ENCODE measurements around the gene FBXO28. TPM values are rescaled to one million over a fixed set of nuclear protein-coding genes. Genes with fewer than 3 reads are reported as not detected.
"Not testable (repeated sequence)": the region's sequence is repeated elsewhere in the genome, so short reads cannot be mapped to it uniquely, and the experiment has no call there.

FBXO28 gene, protein sequence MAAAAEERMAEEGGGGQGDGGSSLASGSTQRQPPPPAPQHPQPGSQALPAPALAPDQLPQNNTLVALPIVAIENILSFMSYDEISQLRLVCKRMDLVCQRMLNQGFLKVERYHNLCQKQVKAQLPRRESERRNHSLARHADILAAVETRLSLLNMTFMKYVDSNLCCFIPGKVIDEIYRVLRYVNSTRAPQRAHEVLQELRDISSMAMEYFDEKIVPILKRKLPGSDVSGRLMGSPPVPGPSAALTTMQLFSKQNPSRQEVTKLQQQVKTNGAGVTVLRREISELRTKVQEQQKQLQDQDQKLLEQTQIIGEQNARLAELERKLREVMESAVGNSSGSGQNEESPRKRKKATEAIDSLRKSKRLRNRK
- 10 to 100 TPM; 25.5 to 30.6 TPM for total RNA-seq

DNA sequence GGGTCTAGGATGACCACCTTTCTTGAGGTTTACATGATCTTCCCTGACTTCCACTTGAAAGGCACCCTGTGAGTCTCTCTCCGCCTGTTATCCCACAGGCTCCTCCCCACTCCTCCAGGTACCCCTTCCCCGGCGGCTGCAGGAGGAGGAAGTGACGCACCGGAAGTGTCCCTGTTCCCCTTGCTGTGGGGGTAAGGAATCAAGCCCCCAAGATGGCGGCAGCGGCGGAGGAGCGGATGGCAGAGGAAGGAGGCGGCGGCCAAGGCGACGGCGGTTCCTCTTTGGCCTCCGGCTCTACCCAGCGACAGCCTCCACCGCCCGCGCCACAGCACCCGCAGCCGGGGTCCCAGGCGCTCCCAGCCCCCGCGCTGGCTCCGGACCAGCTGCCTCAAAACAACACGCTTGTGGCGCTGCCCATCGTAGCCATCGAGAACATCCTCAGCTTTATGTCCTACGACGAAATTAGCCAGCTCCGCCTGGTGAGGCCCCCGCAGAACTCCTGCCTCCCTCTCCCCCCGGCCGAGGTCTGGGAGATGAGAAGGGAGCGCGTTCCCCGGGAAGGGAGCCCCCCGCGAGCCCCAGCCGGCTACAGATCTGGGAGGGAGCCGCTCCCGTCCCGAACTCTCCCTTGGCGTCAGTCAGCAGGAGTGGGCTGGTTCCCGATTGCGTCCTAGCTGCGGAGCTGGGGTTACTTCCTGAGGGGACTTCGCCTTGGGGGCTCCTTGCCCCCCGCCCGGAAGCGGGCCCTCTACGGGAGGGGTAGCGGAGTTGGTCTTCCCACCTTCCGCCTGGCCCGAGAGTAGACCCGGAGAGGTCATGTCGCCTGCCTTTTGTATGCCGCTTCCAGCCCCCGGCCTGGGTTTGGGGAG lies at the start of gene FBXO28:
FBXO28 (plus strand) TSS at position 194 of the 869 bp plus-strand sequence; CDS start at position 213, 19 bp downstream.
- H3K27me3 Mint-ChIP-seq = peaks cover 9% of the 10 kb centered on the region
- H3K4me1 Mint-ChIP-seq = peaks cover 31% of the 10 kb centered on the region
- DNase-seq = peak; percentile 94
- POLR2A ChIA-PET = interaction anchor here (1.0 to 2.2 kb wide), 4 partner anchors 69 to 316 kb away, joined by 4 to 9 read pairs (median 7); partner anchors contain the start of genes DEGS1 and NVL
- no peaks in the 10 kb centered on the region for H3K9me3 Mint-ChIP-seq
- CTCF ChIA-PET = interaction anchor here (0.8 to 5.2 kb wide), 4 partner anchors 69 to 344 kb away, joined by 3 to 42 read pairs (median 4); partner anchors contain the start of gene DEGS1
- H3K4me3 Mint-ChIP-seq = peak within 1 kb of the TSS; percentile 90
- H3K36me3 Mint-ChIP-seq (ENCODE audit: low read depth) = peaks cover 7% of the 10 kb centered on the region
- peak within 1 kb of the TSS; percentile 89 for H3K27ac Mint-ChIP-seq

DNA sequence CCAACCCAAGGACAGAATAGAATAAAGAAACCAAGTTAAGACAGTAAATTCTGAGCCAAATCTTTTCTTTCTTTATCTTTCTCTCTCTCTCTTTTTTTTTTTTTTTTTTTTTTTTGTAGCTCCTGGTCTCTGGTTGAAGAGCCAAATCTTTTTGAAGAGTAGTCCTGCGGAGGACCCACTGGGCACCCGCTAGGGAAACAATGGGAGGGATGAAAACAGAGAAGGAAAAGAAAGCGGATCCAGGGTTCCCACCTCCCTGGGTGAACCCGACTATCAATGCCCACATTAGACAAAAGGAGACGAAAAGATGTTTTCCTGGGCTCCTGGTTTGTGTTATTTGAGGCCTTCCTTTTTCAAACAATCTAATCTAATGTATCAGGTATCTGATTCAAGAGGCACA lies 49.8 kb upstream of the FBXO28 start:
- no peak for DNase-seq
- peaks cover 2% of the 10 kb centered on the region for H3K27me3 Mint-ChIP-seq
- H3K9me3 Mint-ChIP-seq = no peaks in the 10 kb centered on the region
- CTCF ChIA-PET = interaction anchor here (2.0 kb wide), 2 partner anchors 13 to 43 kb away, joined by 5 to 7 read pairs; no protein-coding TSS in a partner anchor
- no peak overlapping the region for H3K4me3 Mint-ChIP-seq
- peaks cover 12% of the 10 kb centered on the region for H3K4me1 Mint-ChIP-seq
- POLR2A ChIA-PET = interaction anchor here (1.0 kb wide), 1 partner anchor 13 kb away, joined by 3 read pairs; no protein-coding TSS in a partner anchor
- H3K36me3 Mint-ChIP-seq (ENCODE audit: low read depth) = no peaks in the 10 kb centered on the region
- H3K27ac Mint-ChIP-seq = no peak overlapping the region

DNA sequence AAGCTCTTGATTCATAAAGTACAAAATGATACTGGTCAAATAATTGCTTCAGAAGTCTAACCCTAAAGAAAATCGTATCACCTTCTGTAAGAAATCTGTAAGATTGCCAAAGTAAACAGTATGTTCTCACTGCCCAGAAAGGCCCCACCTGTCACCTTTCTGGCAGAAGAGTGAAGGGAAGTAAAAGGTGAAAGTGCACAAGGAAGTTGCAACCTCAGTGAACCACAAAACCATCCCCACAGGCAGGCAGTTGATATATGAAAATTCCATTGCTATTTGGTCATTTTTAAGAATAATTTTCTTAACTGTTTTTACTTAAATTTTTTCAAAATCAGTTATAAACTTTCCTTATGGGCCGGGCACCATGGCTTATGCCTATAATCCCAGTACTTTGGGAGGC lies 48.5 kb upstream of the FBXO28 start:
- ChIA-PET CTCF (interaction anchor here (1.1 to 2.0 kb wide), 2 partner anchors 14 to 42 kb away, joined by 4 to 5 read pairs; no protein-coding TSS in a partner anchor), POLR2A (interaction anchor here (0.9 kb wide), 1 partner anchor 15 kb away, joined by 3 read pairs; no protein-coding TSS in a partner anchor)
- H3K9me3 Mint-ChIP-seq = no peaks in the 10 kb centered on the region
- H3K27me3 Mint-ChIP-seq = peaks cover 2% of the 10 kb centered on the region
- DNase-seq = no peak
- H3K4me1 Mint-ChIP-seq = peaks cover 12% of the 10 kb centered on the region
- H3K4me3 Mint-ChIP-seq = no peak overlapping the region
- no peak overlapping the region for H3K27ac Mint-ChIP-seq
- H3K36me3 Mint-ChIP-seq (ENCODE audit: low read depth) = no peaks in the 10 kb centered on the region

DNA sequence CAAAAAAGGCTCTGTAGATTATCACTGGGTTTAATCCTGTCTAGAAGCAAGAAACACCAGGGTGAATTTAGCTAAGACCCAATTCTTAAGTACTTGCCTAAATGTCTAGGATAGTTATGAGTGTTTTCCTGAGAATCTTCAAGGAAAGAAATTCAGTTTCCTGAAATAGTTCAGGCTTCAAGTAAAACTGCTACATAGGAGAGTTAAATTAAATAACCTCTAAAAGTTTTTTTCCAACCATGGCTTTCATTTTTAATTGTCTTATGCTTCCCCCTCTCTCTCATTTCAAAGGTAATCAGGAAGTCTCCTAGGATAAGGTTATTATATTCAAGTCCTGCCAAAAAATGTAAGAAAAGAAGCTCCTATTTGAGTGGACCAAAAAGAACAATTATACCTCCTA lies 46.7 kb upstream of the FBXO28 start:
- Mint-ChIP-seq H3K9me3 (no peaks in the 10 kb centered on the region), H3K4me3 (no peak overlapping the region), H3K27ac (no peak overlapping the region), H3K27me3 (peaks cover 6% of the 10 kb centered on the region), H3K4me1 (peaks cover 12% of the 10 kb centered on the region), H3K36me3 (ENCODE audit: low read depth) (no peaks in the 10 kb centered on the region)
- no peak for DNase-seq
- ChIA-PET POLR2A (interaction anchor here (0.9 kb wide), 1 partner anchor 9 kb away, joined by 3 read pairs; no protein-coding TSS in a partner anchor), CTCF (interaction anchor here (0.6 to 2.8 kb wide), 4 partner anchors 16 to 371 kb away, joined by 3 to 15 read pairs (median 3); no protein-coding TSS in a partner anchor)

DNA sequence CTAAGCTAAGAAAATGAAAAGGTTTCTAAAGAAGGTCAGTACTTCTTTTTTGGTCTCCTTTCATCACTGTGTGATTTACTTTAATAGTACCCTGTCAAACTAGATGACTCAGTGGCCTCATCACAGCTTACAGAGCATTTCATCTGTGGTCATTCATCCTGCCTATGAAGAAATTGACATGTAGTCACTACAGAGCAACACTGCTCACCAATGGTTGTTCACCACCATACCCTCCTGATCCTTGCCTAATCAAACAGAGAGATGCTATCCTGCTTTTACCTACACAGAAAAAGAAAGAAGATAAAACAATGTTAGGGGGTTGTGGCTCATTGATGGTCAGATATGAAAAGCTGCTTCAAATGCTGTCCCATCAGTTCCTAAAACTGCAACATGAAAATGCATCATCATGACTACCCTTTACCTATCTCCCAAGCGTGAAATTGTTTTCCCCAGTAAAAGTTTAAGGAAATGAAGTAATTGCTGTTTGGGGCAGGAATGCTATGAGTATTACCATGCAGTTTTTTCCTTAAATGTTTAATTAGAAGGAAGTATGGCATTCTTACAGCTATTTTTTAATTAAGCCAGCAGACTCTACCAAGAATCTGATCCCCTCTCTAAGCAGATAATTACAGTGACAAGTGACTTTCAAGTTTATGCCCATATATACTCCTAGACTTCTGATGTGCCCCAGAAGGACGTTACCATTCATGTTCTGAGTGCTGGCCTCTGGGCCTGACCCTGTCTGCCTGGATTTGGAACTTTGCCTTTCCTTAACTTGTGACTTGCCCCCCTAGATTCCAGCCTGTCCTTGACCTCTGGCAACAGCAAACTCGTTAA lies 46.1 kb upstream of the FBXO28 start:
- Mint-ChIP-seq H3K27me3 (peaks cover 10% of the 10 kb centered on the region), H3K9me3 (no peaks in the 10 kb centered on the region), H3K27ac (no peak overlapping the region), H3K4me1 (peaks cover 12% of the 10 kb centered on the region), H3K4me3 (no peak overlapping the region), H3K36me3 (ENCODE audit: low read depth) (no peaks in the 10 kb centered on the region)
- no peak for DNase-seq
- CTCF ChIA-PET = interaction anchor here (0.6 to 2.8 kb wide), 4 partner anchors 16 to 372 kb away, joined by 3 to 15 read pairs (median 3); no protein-coding TSS in a partner anchor
- POLR2A ChIA-PET = interaction anchor here (0.9 kb wide), 1 partner anchor 9 kb away, joined by 3 read pairs; no protein-coding TSS in a partner anchor

DNA sequence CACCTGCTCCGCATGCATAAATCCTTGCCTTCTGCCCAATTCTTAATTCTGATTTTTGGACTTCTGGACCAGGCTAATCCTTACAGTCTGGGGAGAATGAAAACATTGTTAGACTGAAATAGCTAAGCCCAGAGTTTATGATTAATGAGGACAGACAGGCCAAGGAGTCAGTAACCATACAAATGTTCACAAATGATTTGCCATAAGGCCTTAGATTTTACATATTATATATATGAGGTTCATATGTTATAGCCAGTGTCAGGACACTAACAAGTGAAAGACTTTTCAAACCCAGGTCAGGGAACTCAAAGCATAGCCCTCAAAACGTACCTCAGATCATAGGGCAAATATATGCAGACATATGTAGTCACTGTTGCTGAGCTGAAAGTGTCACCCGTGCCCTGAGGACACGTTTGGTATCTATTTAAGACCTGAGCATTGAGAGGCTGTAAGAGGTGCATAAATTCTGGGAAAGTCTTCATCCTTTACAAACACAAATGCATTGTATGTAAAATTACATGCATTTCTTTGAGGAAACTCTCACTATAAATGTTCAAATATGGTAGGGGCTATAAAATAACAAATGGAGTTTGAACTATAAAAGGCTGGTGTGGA lies 45.3 kb upstream of the FBXO28 start:
- Mint-ChIP-seq H3K4me1 (peaks cover 12% of the 10 kb centered on the region), H3K36me3 (ENCODE audit: low read depth) (no peaks in the 10 kb centered on the region), H3K9me3 (no peaks in the 10 kb centered on the region), H3K27me3 (peaks cover 14% of the 10 kb centered on the region), H3K27ac (no peak overlapping the region), H3K4me3 (no peak overlapping the region)
- no peak for DNase-seq
- CTCF ChIA-PET = interaction anchor here (1.6 to 2.8 kb wide), 2 partner anchors 17 to 19 kb away, joined by 3 to 15 read pairs; no protein-coding TSS in a partner anchor
- POLR2A ChIA-PET = no interaction called here

DNA sequence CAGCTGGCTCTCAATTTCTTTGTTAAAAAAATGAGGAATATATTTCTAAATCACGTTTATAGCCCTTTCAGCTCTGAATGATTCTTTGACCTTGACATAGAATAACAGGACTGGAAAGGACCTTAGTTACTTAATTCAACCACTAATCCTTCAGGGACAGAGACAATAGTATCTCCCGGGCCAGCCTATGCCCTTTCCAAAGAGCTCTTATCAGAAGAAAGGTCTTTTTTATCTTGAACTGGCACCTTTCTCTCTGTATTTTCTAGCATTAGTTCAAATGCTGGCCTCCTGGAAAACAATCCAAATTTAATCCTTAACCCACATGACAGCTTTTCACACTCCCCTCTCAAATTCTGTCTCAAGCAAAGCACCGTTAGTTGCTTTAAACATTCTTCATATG lies 44.8 kb upstream of the FBXO28 start:
- no peak overlapping the region for H3K27ac Mint-ChIP-seq
- H3K4me1 Mint-ChIP-seq = peaks cover 12% of the 10 kb centered on the region
- CTCF ChIA-PET = interaction anchor here (2.8 kb wide), 1 partner anchor 18 kb away, joined by 15 read pairs; no protein-coding TSS in a partner anchor
- POLR2A ChIA-PET = no interaction called here
- DNase-seq = no peak
- H3K27me3 Mint-ChIP-seq = peaks cover 12% of the 10 kb centered on the region
- no peaks in the 10 kb centered on the region for H3K9me3 Mint-ChIP-seq
- no peaks in the 10 kb centered on the region for H3K36me3 Mint-ChIP-seq (ENCODE audit: low read depth)
- H3K4me3 Mint-ChIP-seq = no peak overlapping the region

DNA sequence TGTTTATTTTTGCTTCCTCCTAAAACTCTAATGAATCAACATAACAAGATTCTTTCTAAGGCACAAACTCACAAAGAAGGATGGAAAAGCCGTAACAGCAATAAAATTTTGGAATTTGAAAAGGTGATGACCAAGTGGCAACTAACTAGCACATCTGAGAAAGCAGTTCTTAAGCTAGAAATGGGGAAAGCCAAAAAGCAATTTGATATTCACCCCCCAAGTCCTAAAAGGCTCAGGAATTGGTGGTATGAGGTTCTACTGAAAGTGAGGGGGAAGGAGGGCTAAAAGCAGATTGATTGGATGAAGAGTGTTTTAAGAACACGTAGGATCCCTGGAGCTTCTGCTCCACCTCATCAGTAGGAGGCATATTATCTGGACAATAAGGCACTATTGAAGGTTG lies 43.4 kb upstream of the FBXO28 start:
- Mint-ChIP-seq H3K36me3 (ENCODE audit: low read depth) (no peaks in the 10 kb centered on the region), H3K9me3 (no peaks in the 10 kb centered on the region), H3K4me3 (no peak overlapping the region), H3K4me1 (peaks cover 6% of the 10 kb centered on the region), H3K27ac (no peak overlapping the region), H3K27me3 (peaks cover 12% of the 10 kb centered on the region)
- ChIA-PET CTCF (no interaction called here), POLR2A (no interaction called here)
- no peak for DNase-seq

DNA sequence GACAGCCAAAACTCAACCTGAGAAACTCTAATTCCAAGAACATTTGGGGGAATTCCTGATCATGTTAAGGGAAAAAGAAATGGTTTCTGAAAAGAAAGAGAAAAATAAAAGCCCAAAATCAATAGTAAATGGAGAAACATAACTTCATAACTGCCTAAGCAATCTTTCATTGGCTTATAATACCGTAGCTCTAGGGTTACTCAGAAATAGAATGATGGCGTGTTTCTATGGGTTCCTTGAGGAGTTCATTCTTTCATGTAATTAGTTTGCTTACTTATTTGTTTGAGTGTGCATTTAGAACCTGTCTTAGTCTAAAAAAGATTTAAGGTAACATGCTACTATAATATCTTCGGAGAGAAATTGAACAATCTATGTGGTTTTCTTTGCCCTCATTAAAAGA lies 37.5 kb upstream of the FBXO28 start:
- Mint-ChIP-seq H3K4me3 (no peak overlapping the region), H3K9me3 (no peaks in the 10 kb centered on the region), H3K4me1 (peaks cover 4% of the 10 kb centered on the region), H3K27ac (no peak overlapping the region), H3K36me3 (ENCODE audit: low read depth) (no peaks in the 10 kb centered on the region), H3K27me3 (peaks cover 16% of the 10 kb centered on the region)
- no peak for DNase-seq
- ChIA-PET CTCF (interaction anchor here (1.3 kb wide), 1 partner anchor 33 kb away, joined by 3 read pairs; no protein-coding TSS in a partner anchor), POLR2A (no interaction called here)

DNA sequence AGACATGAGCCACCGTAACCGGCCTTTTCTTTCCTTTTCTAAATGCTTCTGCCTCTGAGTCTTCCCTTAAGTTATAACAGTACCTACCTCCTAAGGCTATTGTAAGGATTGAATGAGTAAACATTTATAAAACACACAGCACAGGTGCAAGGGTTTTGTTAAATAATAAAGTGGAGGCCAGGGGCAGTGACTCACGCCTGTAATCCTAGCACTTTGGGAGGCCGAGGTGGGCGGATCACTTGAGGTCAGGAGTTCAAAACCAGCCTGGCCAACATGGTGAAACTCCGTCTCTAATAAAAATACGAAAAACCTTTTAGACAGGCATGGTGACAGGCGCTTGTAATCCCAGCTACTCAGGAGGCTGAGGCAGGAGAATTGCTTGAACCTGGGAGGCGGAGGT lies 34.3 kb upstream of the FBXO28 start:
- POLR2A ChIA-PET; CTCF ChIA-PET; H3K36me3 Mint-ChIP-seq (ENCODE audit: low read depth); H3K9me3 Mint-ChIP-seq; H3K4me3 Mint-ChIP-seq; H3K27me3 Mint-ChIP-seq; DNase-seq; H3K4me1 Mint-ChIP-seq; H3K27ac Mint-ChIP-seq: not testable (repeated sequence)

DNA sequence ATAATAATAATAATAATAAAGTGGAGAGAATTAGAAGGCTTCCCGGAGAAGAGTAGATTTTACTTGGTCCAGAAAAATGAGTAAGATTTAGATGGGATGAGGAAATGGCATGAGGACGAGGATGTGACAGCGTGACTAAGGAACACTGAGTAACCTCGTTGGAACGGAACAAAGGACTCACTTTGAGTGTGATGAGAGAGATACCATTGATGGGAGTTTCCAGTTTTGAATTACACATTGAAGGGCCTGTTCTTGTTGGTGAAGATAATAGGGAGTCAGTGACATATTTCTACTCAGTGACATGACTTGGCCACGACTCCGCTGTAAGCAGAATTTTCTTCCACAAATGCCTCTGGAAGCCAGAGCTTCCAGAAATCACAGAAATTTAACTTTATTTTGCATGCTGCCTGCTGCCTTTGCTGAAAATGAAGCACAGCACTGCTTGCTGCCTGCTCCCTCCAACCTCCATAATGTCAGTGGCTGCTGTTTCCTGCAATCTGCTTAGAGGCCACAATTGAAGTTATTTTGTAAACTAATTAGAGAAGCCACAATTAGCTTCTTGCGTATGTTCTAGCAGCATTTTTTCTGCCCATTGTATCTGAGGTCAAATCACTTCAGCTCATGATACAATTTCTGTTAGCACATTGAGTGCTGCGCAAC lies 33.7 kb upstream of the FBXO28 start:
- Mint-ChIP-seq H3K4me1 (peaks cover 4% of the 10 kb centered on the region), H3K9me3 (no peaks in the 10 kb centered on the region), H3K27me3 (peaks cover 5% of the 10 kb centered on the region), H3K27ac (no peak overlapping the region), H3K36me3 (ENCODE audit: low read depth) (no peaks in the 10 kb centered on the region), H3K4me3 (no peak overlapping the region)
- no peak for DNase-seq
- ChIA-PET CTCF (no interaction called here), POLR2A (no interaction called here)
